GM23338 (cell line): Measurements from ENCODE around the gene POR. TPM values are rescaled to one million over a fixed set of nuclear protein-coding genes. Genes with fewer than 3 reads are reported as not detected.
A peak's percentile ranks its signal among the peaks of the same experiment; 100 is the strongest.

ENCODE experiments used
- ATAC-seq: fragments of 200-7000 bp; cut with Tn5 transposase; 3 replicates; pipeline ENCODE4 v1.9.1; 2020
- DNase-seq: peaks from one replicate; pipeline ENCODE4 v3.0.0-alpha.2; 2015; ENCODE audit warnings: low spot score
- H2AFZ ChIP-seq: fragments of 200-600 bp; sonication (generic); 2 replicates; pipeline ENCODE4 v1.8.0; 2016; ENCODE audit warnings: antibody characterized with exemption, mild to moderate bottlenecking, moderate library complexity
- H3F3A ChIP-seq: fragments of 200-600 bp; sonication (generic); replicated peaks from 2 replicates; pipeline ENCODE4 v1.8.0; 2017; ENCODE audit warnings: antibody characterized with exemption, mixed run types, low read depth
- H3K27ac ChIP-seq: fragments of 200-600 bp; sonication (generic); 2 replicates; pipeline ENCODE4 v1.6.1; 2016; ENCODE audit warnings: low read depth
- H3K27me3 ChIP-seq: fragments of 200-600 bp; sonication (generic); 2 replicates; pipeline ENCODE4 v1.8.0; 2016; ENCODE audit warnings: mild to moderate bottlenecking, mixed run types, moderate library complexity; ENCODE audit not compliant: insufficient read depth
- H3K36me3 ChIP-seq: fragments of 200-600 bp; sonication (generic); 2 replicates; pipeline ENCODE4 v1.8.0; 2016; ENCODE audit warnings: mild to moderate bottlenecking; ENCODE audit not compliant: insufficient read depth
- H3K4me1 ChIP-seq: fragments of 200-600 bp; sonication (generic); 2 replicates; pipeline ENCODE4 v1.8.0; 2016; ENCODE audit warnings: mild to moderate bottlenecking, moderate library complexity; ENCODE audit not compliant: insufficient read depth
- H3K4me2 ChIP-seq: fragments of 200-600 bp; sonication (generic); 2 replicates; pipeline ENCODE4 v1.7.1; 2017; ENCODE audit warnings: mixed run types
- H3K4me3 ChIP-seq: fragments of 200-600 bp; sonication (generic); 2 replicates; pipeline ENCODE4 v1.6.1; 2016; ENCODE audit warnings: mixed run types
- H3K79me2 ChIP-seq: fragments of 200-600 bp; sonication (generic); replicated peaks from 2 replicates; pipeline ENCODE4 v1.8.0; 2017; ENCODE audit warnings: mild to moderate bottlenecking; ENCODE audit not compliant: insufficient read depth
- H3K9me2 ChIP-seq: fragments of 200-600 bp; sonication (generic); 2 replicates; pipeline ENCODE4 v1.8.0; 2017; ENCODE audit not compliant: insufficient read depth
- H4K20me1 ChIP-seq: fragments of 200-600 bp; sonication (generic); replicated peaks from 2 replicates; pipeline ENCODE4 v1.8.0; 2017; ENCODE audit warnings: mild to moderate bottlenecking; ENCODE audit not compliant: insufficient read depth
- H3K27ac Mint-ChIP-seq: 2 replicates; pipeline ENCODE4 v1.8.0; 2020; ENCODE audit warnings: inconsistent platforms, mild to moderate bottlenecking, moderate library complexity, mixed read lengths
- H3K27me3 Mint-ChIP-seq: 3 replicates; pipeline ENCODE4 v1.8.0; 2022; ENCODE audit warnings: low read depth, mild to moderate bottlenecking, moderate library complexity, mixed read lengths, inconsistent platforms; ENCODE audit not compliant: insufficient read depth, poor library complexity
- H3K36me3 Mint-ChIP-seq: 3 replicates; pipeline ENCODE4 v1.8.0; 2021; ENCODE audit warnings: low read depth, mild to moderate bottlenecking, inconsistent platforms, moderate library complexity, mixed read lengths
- H3K4me1 Mint-ChIP-seq: 3 replicates; pipeline ENCODE4 v1.8.0; 2020; ENCODE audit warnings: mild to moderate bottlenecking, inconsistent platforms, mixed read lengths
- H3K4me3 Mint-ChIP-seq: 3 replicates; pipeline ENCODE4 v1.8.0; 2021; ENCODE audit warnings: moderate library complexity, mild to moderate bottlenecking, inconsistent platforms, mixed read lengths
- H3K9me3 Mint-ChIP-seq: 3 replicates; pipeline ENCODE4 v1.8.0; 2020; ENCODE audit warnings: moderate library complexity, mild to moderate bottlenecking, inconsistent platforms, mixed read lengths
- EZH2 ChIP-seq: fragments of 200-600 bp; sonication (generic); IDR thresholded peaks from one replicate; pipeline ENCODE4 v1.8.0; 2017; ENCODE audit warnings: antibody characterized with exemption, mild to moderate bottlenecking, low read depth; ENCODE audit not compliant: unreplicated experiment
- EZH2phosphoT487 ChIP-seq: fragments of 200-600 bp; sonication (generic); IDR thresholded peaks from one replicate; pipeline ENCODE4 v1.8.1; 2018; ENCODE audit warnings: antibody characterized with exemption; ENCODE audit not compliant: unreplicated experiment
- JUNB ChIP-seq: IDR thresholded peaks from one replicate; pipeline ENCODE4 v1.6.1; 2016; ENCODE audit warnings: antibody characterized with exemption; ENCODE audit not compliant: unreplicated experiment
- NANOG ChIP-seq: IDR thresholded peaks from 2 replicates; pipeline ENCODE4 v1.6.1; 2016; ENCODE audit warnings: antibody characterized with exemption, borderline replicate concordance
- polyA plus RNA-seq: library from polyadenylated mRNA; unstranded; fragments of >200 nt; fragmentation: Nextera tagmentation; extraction: Ambion mirVana; gene quantifications from 2 replicates; pipeline ENCODE4 v1.2.1, GENCODE V29; 2016
- total RNA-seq: library from RNA; depleted of rRNA; stranded (reverse); fragments of >200 nt; shearing (Covaris generic); gene quantifications from 2 replicates; pipeline ENCODE4 v1.2.3, GENCODE V29; 2014
- TF ChIP-seq, protein P1 (sequence below): IDR thresholded peaks from 2 replicates; pipeline ENCODE4 v1.6.1; 2016; ENCODE audit warnings: antibody characterized with exemption
- TF ChIP-seq, protein P2 (sequence below): fragments of 250-450 bp; sonication (Bioruptor Pico); IDR thresholded peaks from 2 replicates; pipeline ENCODE4 v1.5.0; 2020; ENCODE audit warnings: mild to moderate bottlenecking, moderate library complexity

Gene POR
- total and polyA plus RNA-seq, 2 experiments from 2014 or later = 126 to 164 TPM

DNA sequence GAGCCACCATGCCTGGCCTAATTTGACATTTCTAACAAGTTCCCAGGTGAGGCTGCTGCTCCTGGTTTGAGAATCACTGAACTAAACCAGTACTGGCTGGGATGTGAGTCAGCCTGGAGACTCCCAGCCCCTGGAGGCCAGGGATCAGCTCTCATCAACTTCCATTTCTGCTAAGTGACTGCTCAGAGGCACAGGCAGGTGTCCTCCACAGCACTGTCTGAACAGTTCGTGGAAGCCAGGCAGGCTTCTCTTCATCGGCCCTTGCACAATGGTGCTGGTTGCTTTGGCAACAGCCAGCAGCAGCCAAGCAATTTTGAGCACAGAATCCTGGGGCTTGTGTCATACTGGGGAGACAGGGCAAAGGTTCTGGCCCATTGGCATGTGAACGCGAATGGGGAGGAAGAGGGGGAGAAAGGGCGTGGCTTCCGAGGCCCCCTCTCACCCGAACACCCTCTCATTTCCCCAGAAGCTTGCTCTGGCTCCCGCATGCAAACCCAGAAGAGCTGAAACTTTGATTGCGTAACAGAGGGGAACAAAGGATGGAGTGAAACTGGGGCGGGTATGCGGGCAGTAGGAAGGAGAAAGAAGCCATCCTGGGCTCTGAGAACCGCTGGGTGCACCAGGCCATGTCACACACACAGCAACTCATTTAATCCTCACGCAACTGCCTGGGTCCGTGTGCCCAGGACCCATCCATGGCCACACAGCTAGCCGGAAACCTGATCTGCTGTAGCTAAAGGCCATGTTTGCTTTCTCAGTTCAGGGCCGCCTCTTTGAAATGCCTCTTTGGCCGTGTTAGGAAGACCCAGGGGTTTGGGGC, 9.0 kb upstream of the POR start:
- no peaks in the 10 kb centered on the region for H3F3A ChIP-seq
- H3K36me3 Mint-ChIP-seq = no peaks in the 10 kb centered on the region
- H3K4me3 Mint-ChIP-seq = 0 out of 3 replicates have a peak overlapping the region, but pooled peaks have one; percentile 10
- peaks cover 9% of the 10 kb centered on the region; the same call in 1 of the 2 replicates for H3K4me1 ChIP-seq
- peak overlapping the region; percentile 92 for H2AFZ ChIP-seq
- ATAC-seq (peak; percentile 89), DNase-seq (peak; percentile 72)
- H3K79me2 ChIP-seq = no peaks in the 10 kb centered on the region
- H3K27ac ChIP-seq = peak overlapping the region; percentile 56
- TF ChIP-seq, protein P1, sequence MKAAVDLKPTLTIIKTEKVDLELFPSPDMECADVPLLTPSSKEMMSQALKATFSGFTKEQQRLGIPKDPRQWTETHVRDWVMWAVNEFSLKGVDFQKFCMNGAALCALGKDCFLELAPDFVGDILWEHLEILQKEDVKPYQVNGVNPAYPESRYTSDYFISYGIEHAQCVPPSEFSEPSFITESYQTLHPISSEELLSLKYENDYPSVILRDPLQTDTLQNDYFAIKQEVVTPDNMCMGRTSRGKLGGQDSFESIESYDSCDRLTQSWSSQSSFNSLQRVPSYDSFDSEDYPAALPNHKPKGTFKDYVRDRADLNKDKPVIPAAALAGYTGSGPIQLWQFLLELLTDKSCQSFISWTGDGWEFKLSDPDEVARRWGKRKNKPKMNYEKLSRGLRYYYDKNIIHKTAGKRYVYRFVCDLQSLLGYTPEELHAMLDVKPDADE = no peak
- no peak for TF ChIP-seq JUNB
- no peak for TF ChIP-seq NANOG
- TF ChIP-seq EZH2phosphoT487 = no peak
- TF ChIP-seq EZH2 = no peak
- TF ChIP-seq, protein P2, sequence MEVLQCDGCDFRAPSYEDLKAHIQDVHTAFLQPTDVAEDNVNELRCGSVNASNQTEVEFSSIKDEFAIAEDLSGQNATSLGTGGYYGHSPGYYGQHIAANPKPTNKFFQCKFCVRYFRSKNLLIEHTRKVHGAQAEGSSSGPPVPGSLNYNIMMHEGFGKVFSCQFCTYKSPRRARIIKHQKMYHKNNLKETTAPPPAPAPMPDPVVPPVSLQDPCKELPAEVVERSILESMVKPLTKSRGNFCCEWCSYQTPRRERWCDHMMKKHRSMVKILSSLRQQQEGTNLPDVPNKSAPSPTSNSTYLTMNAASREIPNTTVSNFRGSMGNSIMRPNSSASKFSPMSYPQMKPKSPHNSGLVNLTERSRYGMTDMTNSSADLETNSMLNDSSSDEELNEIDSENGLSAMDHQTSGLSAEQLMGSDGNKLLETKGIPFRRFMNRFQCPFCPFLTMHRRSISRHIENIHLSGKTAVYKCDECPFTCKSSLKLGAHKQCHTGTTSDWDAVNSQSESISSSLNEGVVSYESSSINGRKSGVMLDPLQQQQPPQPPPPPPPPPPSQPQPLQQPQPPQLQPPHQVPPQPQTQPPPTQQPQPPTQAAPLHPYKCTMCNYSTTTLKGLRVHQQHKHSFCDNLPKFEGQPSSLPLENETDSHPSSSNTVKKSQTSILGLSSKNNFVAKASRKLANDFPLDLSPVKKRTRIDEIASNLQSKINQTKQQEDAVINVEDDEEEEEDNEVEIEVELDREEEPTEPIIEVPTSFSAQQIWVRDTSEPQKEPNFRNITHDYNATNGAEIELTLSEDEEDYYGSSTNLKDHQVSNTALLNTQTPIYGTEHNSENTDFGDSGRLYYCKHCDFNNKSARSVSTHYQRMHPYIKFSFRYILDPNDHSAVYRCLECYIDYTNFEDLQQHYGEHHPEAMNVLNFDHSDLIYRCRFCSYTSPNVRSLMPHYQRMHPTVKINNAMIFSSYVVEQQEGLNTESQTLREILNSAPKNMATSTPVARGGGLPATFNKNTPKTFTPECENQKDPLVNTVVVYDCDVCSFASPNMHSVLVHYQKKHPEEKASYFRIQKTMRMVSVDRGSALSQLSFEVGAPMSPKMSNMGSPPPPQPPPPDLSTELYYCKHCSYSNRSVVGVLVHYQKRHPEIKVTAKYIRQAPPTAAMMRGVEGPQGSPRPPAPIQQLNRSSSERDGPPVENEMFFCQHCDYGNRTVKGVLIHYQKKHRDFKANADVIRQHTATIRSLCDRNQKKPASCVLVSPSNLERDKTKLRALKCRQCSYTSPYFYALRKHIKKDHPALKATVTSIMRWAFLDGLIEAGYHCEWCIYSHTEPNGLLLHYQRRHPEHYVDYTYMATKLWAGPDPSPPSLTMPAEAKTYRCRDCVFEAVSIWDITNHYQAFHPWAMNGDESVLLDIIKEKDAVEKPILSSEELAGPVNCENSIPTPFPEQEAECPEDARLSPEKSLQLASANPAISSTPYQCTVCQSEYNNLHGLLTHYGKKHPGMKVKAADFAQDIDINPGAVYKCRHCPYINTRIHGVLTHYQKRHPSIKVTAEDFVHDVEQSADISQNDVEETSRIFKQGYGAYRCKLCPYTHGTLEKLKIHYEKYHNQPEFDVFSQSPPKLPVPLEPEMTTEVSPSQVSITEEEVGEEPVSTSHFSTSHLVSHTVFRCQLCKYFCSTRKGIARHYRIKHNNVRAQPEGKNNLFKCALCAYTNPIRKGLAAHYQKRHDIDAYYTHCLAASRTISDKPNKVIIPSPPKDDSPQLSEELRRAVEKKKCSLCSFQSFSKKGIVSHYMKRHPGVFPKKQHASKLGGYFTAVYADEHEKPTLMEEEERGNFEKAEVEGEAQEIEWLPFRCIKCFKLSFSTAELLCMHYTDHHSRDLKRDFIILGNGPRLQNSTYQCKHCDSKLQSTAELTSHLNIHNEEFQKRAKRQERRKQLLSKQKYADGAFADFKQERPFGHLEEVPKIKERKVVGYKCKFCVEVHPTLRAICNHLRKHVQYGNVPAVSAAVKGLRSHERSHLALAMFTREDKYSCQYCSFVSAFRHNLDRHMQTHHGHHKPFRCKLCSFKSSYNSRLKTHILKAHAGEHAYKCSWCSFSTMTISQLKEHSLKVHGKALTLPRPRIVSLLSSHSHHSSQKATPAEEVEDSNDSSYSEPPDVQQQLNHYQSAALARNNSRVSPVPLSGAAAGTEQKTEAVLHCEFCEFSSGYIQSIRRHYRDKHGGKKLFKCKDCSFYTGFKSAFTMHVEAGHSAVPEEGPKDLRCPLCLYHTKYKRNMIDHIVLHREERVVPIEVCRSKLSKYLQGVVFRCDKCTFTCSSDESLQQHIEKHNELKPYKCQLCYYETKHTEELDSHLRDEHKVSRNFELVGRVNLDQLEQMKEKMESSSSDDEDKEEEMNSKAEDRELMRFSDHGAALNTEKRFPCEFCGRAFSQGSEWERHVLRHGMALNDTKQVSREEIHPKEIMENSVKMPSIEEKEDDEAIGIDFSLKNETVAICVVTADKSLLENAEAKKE (CRISPR knock-in tag) = no peak
- no peaks in the 10 kb centered on the region for H3K27me3 ChIP-seq
- no peaks in the 10 kb centered on the region for H3K36me3 ChIP-seq
- peak overlapping the region; percentile 56; the same call in 1 of the 2 replicates for H3K4me2 ChIP-seq
- H3K27ac Mint-ChIP-seq = peak overlapping the region; percentile 86
- peaks cover 9% of the 10 kb centered on the region; the same call in 2 of the 3 replicates for H3K4me1 Mint-ChIP-seq
- H3K9me3 Mint-ChIP-seq = no peaks in the 10 kb centered on the region; the same call in 2 of the 3 replicates
- H4K20me1 ChIP-seq = no peaks in the 10 kb centered on the region
- peaks cover 9% of the 10 kb centered on the region for H3K27me3 Mint-ChIP-seq
- H3K4me3 ChIP-seq = no peak overlapping the region; the same call in 1 of the 2 replicates
- H3K9me2 ChIP-seq = no peaks in the 10 kb centered on the region
